ENCODE data around the gene CUX1. TPM values are rescaled to one million over a fixed set of nuclear protein-coding genes. Genes with fewer than 3 reads are reported as not detected.

The CUX1 gene
- total RNA-seq, 4 donors from 2014 or later, result 56.9 to 124 (median 93.2) TPM

- WGBS, 2 donors (ENCODE audit: low coverage in 1 of 2), result 74 to 84% methylated on average over 4 of the region's 4 CpGs
- TF ChIP-seq POLR2A (IDR thresholded peaks at IDR 0.05), result no peak
- TF ChIP-seq EP300 (IDR thresholded peaks at IDR 0.05; ENCODE audit: low read depth), result no peak
- no peak for TF ChIP-seq POLR2AphosphoS5 (IDR thresholded peaks at IDR 0.05)
- TF ChIP-seq CTCF (IDR thresholded peaks at IDR 0.05), result no peak
- peaks cover 24 to 45% (median 36%) of the 10 kb centered on the region in 4 donors for H3K4me1 ChIP-seq
- intact Hi-C loops (cut with DNase I; ENCODE audit: low total_unique reads) (loop anchor here (10.0 kb wide), 1 partner anchor 118 kb away; the partner anchor contains the start of gene CUX1), in situ Hi-C loops (cut with MboI; ENCODE audit: low pct_ligation_motif_present in 1 of 4, low pct_unique_long_range_greater_than_20kb in 1 of 4, low sequenced_read_pairs in 3 of 4) (no loop called here)
- no peak overlapping the region for H3K4me3 ChIP-seq
- no peaks in the 10 kb centered on the region for H3K36me3 ChIP-seq
- H3K27me3 ChIP-seq, result no peaks in the 10 kb centered on the region
- no peak for DNase-seq
- H3K9me3 ChIP-seq, result no peaks in the 10 kb centered on the region
- peak overlapping the region in 3 of 4 donors; percentile 89 to 90 (median 90) for H3K27ac ChIP-seq
Measured at GRCh38 chr7:101933028-101933427, 115.6 kb downstream of the CUX1 start.

- H3K4me3 ChIP-seq, result no peak overlapping the region
- in situ Hi-C loops (cut with MboI; ENCODE audit: low pct_ligation_motif_present in 1 of 4, low pct_unique_long_range_greater_than_20kb in 1 of 4, low sequenced_read_pairs in 3 of 4), result no loop called here
- TF ChIP-seq POLR2A (IDR thresholded peaks at IDR 0.05) (no peak), CTCF (IDR thresholded peaks at IDR 0.05) (no peak), EP300 (IDR thresholded peaks at IDR 0.05; ENCODE audit: low read depth) (no peak), POLR2AphosphoS5 (IDR thresholded peaks at IDR 0.05) (no peak)
- intact Hi-C loops (cut with DNase I; ENCODE audit: low total_unique reads), result loop anchor here (10.0 kb wide), 1 partner anchor 119 kb away; the partner anchor contains the start of gene CUX1
- 73 to 80% methylated on average over 5 of the region's 5 CpGs for WGBS, 2 donors (ENCODE audit: low coverage in 1 of 2)
- H3K27me3 ChIP-seq, result no peaks in the 10 kb centered on the region
- H3K4me1 ChIP-seq, result peaks cover 24 to 45% (median 36%) of the 10 kb centered on the region in 4 donors
- no peaks in the 10 kb centered on the region for H3K36me3 ChIP-seq
- no peaks in the 10 kb centered on the region for H3K9me3 ChIP-seq
- no peak for DNase-seq
- H3K27ac ChIP-seq, result peak overlapping the region; percentile 88 to 90 (median 90)
Measured at GRCh38 chr7:101933688-101934121, 116.3 kb downstream of the CUX1 start.

GRCh38 chr7:101934618-101935017 lies 117.2 kb downstream of the CUX1 start:
- in situ Hi-C loops (cut with MboI; ENCODE audit: low pct_ligation_motif_present in 1 of 4, low pct_unique_long_range_greater_than_20kb in 1 of 4, low sequenced_read_pairs in 3 of 4), result no loop called here
- intact Hi-C loops (cut with DNase I; ENCODE audit: low total_unique reads), result loop anchor here (10.0 kb wide), 1 partner anchor 120 kb away; the partner anchor contains the start of gene CUX1
- no peaks in the 10 kb centered on the region for H3K36me3 ChIP-seq
- 0 to 47% methylated on average over 1 to 11 of the region's 11 CpGs for WGBS, 2 donors (ENCODE audit: low coverage in 1 of 2)
- peak; percentile 35 for DNase-seq
- H3K27ac ChIP-seq, result peak overlapping the region; percentile 88 to 90 (median 90)
- no peaks in the 10 kb centered on the region for H3K9me3 ChIP-seq
- H3K27me3 ChIP-seq, result no peaks in the 10 kb centered on the region
- H3K4me3 ChIP-seq, result peak overlapping the region in 2 of 4 donors; percentile 8 to 25
- peaks cover 24 to 45% (median 36%) of the 10 kb centered on the region in 4 donors for H3K4me1 ChIP-seq
- peak in 1 of 3 donors; percentile 42 for TF ChIP-seq POLR2AphosphoS5 (IDR thresholded peaks at IDR 0.05)
- TF ChIP-seq CTCF (IDR thresholded peaks at IDR 0.05), result no peak
- no peak for TF ChIP-seq EP300 (IDR thresholded peaks at IDR 0.05; ENCODE audit: low read depth)

GRCh38 chr7:101935521-101936141 lies 118.2 kb downstream of the CUX1 start:
- peak; percentile 62 for DNase-seq
- 49% methylated on average over 14 of the region's 14 CpGs; no CpG with 5 or more reads in 1 of the 2 donors for WGBS, 2 donors (ENCODE audit: low coverage in 1 of 2)
- in situ Hi-C loops (cut with MboI; ENCODE audit: low pct_ligation_motif_present in 1 of 4, low pct_unique_long_range_greater_than_20kb in 1 of 4, low sequenced_read_pairs in 3 of 4) (no loop called here), intact Hi-C loops (cut with DNase I; ENCODE audit: low total_unique reads) (loop anchor here (10.0 kb wide), 1 partner anchor 121 kb away; the partner anchor contains the start of gene CUX1)
- Histone ChIP-seq H3K9me3 (no peaks in the 10 kb centered on the region), H3K27ac (peak overlapping the region; percentile 88 to 90 (median 90)), H3K4me3 (no peak overlapping the region), H3K36me3 (no peaks in the 10 kb centered on the region), H3K4me1 (peaks cover 24 to 54% (median 42%) of the 10 kb centered on the region in 4 donors), H3K27me3 (no peaks in the 10 kb centered on the region)
- no peak for TF ChIP-seq CTCF (IDR thresholded peaks at IDR 0.05)
- peak in 2 of 3 donors; percentile 27 to 43 for TF ChIP-seq POLR2AphosphoS5 (IDR thresholded peaks at IDR 0.05)
- peak; percentile 12 for TF ChIP-seq POLR2A (IDR thresholded peaks at IDR 0.05)
